Astrocyte (in vitro differentiated cells and primary cell): ENCODE results near the gene SCGB1C1.

Experiments used
- CTCF ChIP-seq: IDR thresholded peaks from 2 replicates; pipeline ENCODE4 v1.5.1; 2011; ENCODE audit warnings: low read depth, mild to moderate bottlenecking, inconsistent platforms, low read length, moderate library complexity; ENCODE audit not compliant: insufficient read depth
- EZH2 ChIP-seq: IDR thresholded peaks from 2 replicates; pipeline ENCODE4 v1.6.1; 2012; ENCODE audit warnings: mild to moderate bottlenecking, low read length, inconsistent platforms; ENCODE audit not compliant: insufficient read depth

GRCh38 chr11:221998-222789 lies 29.3 kb downstream of the SCGB1C1 start:
- TF ChIP-seq EZH2: no peak
- no peak for TF ChIP-seq CTCF
